DOHH2 (cell line): ENCODE results near the gene ERC2.

Source experiments
- H3F3A ChIP-seq: fragments of 200-600 bp; sonication (generic), shearing (Covaris generic); 2 replicates; pipeline ENCODE4 v1.6.0; 2016; ENCODE audit warnings: antibody characterized with exemption, mild to moderate bottlenecking; ENCODE audit not compliant: control insufficient read depth, insufficient read depth
- H3K27ac ChIP-seq: fragments of 200-600 bp; sonication (generic); 2 replicates; pipeline ENCODE4 v1.5.1; 2014; ENCODE audit warnings: low read depth, mild to moderate bottlenecking, low read length, moderate library complexity
- H3K27me3 ChIP-seq: fragments of 200-600 bp; sonication (generic); 2 replicates; pipeline ENCODE4 v1.6.1; 2014; ENCODE audit warnings: mild to moderate bottlenecking, low read length, mixed read lengths; ENCODE audit not compliant: control insufficient read depth
- H3K36me3 ChIP-seq: fragments of 200-600 bp; sonication (generic); 2 replicates; pipeline ENCODE4 v1.6.1; 2014; ENCODE audit warnings: mild to moderate bottlenecking, low read length, moderate library complexity, mixed read lengths; ENCODE audit not compliant: control insufficient read depth
- H3K4me1 ChIP-seq: fragments of 200-600 bp; sonication (generic); 2 replicates; pipeline ENCODE4 v1.6.1; 2014; ENCODE audit warnings: mild to moderate bottlenecking, low read length, mixed read lengths; ENCODE audit not compliant: control insufficient read depth
- H3K4me2 ChIP-seq: fragments of 200-600 bp; sonication (generic); 2 replicates; pipeline ENCODE4 v1.6.0; 2014; ENCODE audit warnings: mild to moderate bottlenecking, low read length, moderate library complexity
- H3K4me3 ChIP-seq: fragments of 200-600 bp; sonication (generic); 2 replicates; pipeline ENCODE4 v1.5.1; 2014; ENCODE audit warnings: mild to moderate bottlenecking, low read length, mixed read lengths
- H3K79me2 ChIP-seq: fragments of 200-600 bp; sonication (generic); 2 replicates; pipeline ENCODE4 v1.6.1; 2014; ENCODE audit warnings: mild to moderate bottlenecking, low read length, mixed read lengths; ENCODE audit not compliant: control insufficient read depth
- H3K9me2 ChIP-seq: fragments of 200-600 bp; sonication (generic); replicated peaks from 2 replicates; pipeline ENCODE4 v1.6.1; 2014; ENCODE audit warnings: mild to moderate bottlenecking, low read length, mixed read lengths; ENCODE audit not compliant: control insufficient read depth
- H3K9me3 ChIP-seq: fragments of 200-600 bp; sonication (generic); 2 replicates; pipeline ENCODE4 v1.6.1; 2014; ENCODE audit warnings: antibody characterized with exemption, low read length, mixed read lengths; ENCODE audit not compliant: control insufficient read depth, insufficient read depth
- H4K20me1 ChIP-seq: fragments of 200-600 bp; sonication (generic); 2 replicates; pipeline ENCODE4 v1.6.0; 2014; ENCODE audit warnings: low read depth, mild to moderate bottlenecking, antibody characterized with exemption, low read length, moderate library complexity; ENCODE audit not compliant: control insufficient read depth, insufficient read depth
- CTCF ChIP-seq: fragments of 200-600 bp; sonication (generic); IDR thresholded peaks from one replicate; pipeline ENCODE4 v1.5.1; 2014; ENCODE audit warnings: antibody characterized with exemption, mild to moderate bottlenecking, low read depth, low read length; ENCODE audit not compliant: poor library complexity, severe bottlenecking
- EZH2phosphoT487 ChIP-seq: fragments of 200-600 bp; sonication (generic); IDR thresholded peaks from 2 replicates; pipeline ENCODE4 v1.6.1; 2017; ENCODE audit warnings: borderline replicate concordance, mild to moderate bottlenecking, antibody characterized with exemption, low read length, moderate library complexity, mixed read lengths

Gene ERC2

GRCh38 chr3:56467801-56468183 is 475 bp downstream of the ERC2 start:
- Histone ChIP-seq H3K79me2 (no peaks in the 10 kb centered on the region), H3K36me3 (no peaks in the 10 kb centered on the region), H3K27ac (no peak overlapping the region), H3K4me3 (no peak overlapping the region), H3F3A (no peaks in the 10 kb centered on the region), H3K9me2 (no peaks in the 10 kb centered on the region), H3K4me1 (no peaks in the 10 kb centered on the region), H4K20me1 (no peaks in the 10 kb centered on the region), H3K27me3 (no peaks in the 10 kb centered on the region; the same call in 1 of the 2 replicates), H3K9me3 (no peaks in the 10 kb centered on the region), H3K4me2 (no peak overlapping the region)
- TF ChIP-seq EZH2phosphoT487 = no peak
- no peak for TF ChIP-seq CTCF

- Histone ChIP-seq H3F3A (no peaks in the 10 kb centered on the region), H3K79me2 (no peaks in the 10 kb centered on the region), H4K20me1 (no peaks in the 10 kb centered on the region), H3K4me2 (no peak overlapping the region), H3K9me3 (no peaks in the 10 kb centered on the region), H3K9me2 (no peaks in the 10 kb centered on the region), H3K27me3 (no peaks in the 10 kb centered on the region; the same call in 1 of the 2 replicates), H3K36me3 (no peaks in the 10 kb centered on the region), H3K4me3 (no peak overlapping the region), H3K27ac (no peak overlapping the region), H3K4me1 (no peaks in the 10 kb centered on the region)
- TF ChIP-seq CTCF = no peak
- TF ChIP-seq EZH2phosphoT487 = no peak
Observed at GRCh38 chr3:56467108-56467507, 1.2 kb downstream of the ERC2 start.

DNA sequence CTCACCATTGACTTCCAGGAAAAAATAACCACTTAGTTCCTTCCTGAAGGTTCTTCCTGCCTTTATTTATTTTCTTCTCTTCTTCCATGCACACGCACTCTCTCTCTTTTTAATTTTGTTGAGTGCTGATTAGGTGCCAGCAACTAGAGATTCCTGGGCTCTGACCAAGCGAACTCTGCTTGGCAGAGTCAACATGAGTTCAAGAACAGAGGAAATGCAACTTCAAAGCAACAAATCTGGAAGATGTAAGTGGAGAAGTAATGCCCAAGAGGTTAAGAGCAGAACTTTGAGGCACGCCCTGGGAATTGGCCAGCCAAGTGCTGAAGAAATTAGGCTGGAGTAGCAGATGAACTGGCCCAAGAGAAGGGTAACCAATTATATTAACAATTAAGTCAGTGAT is 8.5 kb downstream of the ERC2 start:
- TF ChIP-seq EZH2phosphoT487 = no peak
- no peak for TF ChIP-seq CTCF
- Histone ChIP-seq H3K9me2 (no peaks in the 10 kb centered on the region), H3K4me1 (no peaks in the 10 kb centered on the region), H3K36me3 (no peaks in the 10 kb centered on the region), H4K20me1 (no peaks in the 10 kb centered on the region), H3K27me3 (no peaks in the 10 kb centered on the region), H3K4me2 (no peak overlapping the region), H3K79me2 (no peaks in the 10 kb centered on the region), H3F3A (no peaks in the 10 kb centered on the region), H3K4me3 (no peak overlapping the region), H3K9me3 (no peaks in the 10 kb centered on the region), H3K27ac (no peak overlapping the region)

GRCh38 chr3:56459104-56459496 is 9.2 kb downstream of the ERC2 start:
- Histone ChIP-seq H3K9me3 (no peaks in the 10 kb centered on the region), H3K79me2 (no peaks in the 10 kb centered on the region), H3K4me2 (no peak overlapping the region), H3F3A (no peaks in the 10 kb centered on the region), H3K27ac (no peak overlapping the region), H3K36me3 (no peaks in the 10 kb centered on the region), H3K4me3 (no peak overlapping the region), H3K4me1 (no peaks in the 10 kb centered on the region), H3K27me3 (no peaks in the 10 kb centered on the region), H4K20me1 (no peaks in the 10 kb centered on the region), H3K9me2 (no peaks in the 10 kb centered on the region)
- TF ChIP-seq EZH2phosphoT487 (no peak), CTCF (no peak)
